GM18505 (cell line): ENCODE data around the gene GPC6.

Experiments used
- ATAC-seq: cut with Tn5 transposase; IDR thresholded peaks from one replicate; pipeline ENCODE4 v1.9.1; 2021; ENCODE audit not compliant: unreplicated experiment
- POLR2A ChIP-seq: IDR thresholded peaks from 4 replicates; pipeline ENCODE4 v1.6.1; 2011; ENCODE audit warnings: borderline replicate concordance; ENCODE audit not compliant: insufficient read depth, insufficient read length; ENCODE audit errors: extremely low read depth

The GPC6 gene

DNA sequence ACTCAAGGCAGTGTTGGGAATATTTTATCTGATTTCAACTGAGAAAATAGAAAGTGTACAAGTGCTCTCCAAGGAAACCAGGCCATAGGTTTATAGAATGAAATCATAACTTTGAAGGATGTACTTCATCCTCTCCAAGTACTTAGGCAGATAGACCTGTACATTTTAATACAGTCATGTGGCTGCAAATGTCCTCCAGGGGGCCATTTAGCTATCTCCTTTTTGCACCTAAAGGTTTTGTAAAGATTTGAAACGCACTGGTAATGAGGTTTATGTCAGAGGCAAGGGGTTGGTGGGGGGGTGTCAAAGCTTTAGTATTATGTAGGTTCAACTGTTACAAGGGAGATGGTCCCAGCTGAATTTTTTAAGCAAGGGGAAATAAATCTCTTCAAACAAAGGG is 888.4 kb downstream of the GPC6 start:
- TF ChIP-seq POLR2A = no peak
- ATAC-seq = no peak

DNA sequence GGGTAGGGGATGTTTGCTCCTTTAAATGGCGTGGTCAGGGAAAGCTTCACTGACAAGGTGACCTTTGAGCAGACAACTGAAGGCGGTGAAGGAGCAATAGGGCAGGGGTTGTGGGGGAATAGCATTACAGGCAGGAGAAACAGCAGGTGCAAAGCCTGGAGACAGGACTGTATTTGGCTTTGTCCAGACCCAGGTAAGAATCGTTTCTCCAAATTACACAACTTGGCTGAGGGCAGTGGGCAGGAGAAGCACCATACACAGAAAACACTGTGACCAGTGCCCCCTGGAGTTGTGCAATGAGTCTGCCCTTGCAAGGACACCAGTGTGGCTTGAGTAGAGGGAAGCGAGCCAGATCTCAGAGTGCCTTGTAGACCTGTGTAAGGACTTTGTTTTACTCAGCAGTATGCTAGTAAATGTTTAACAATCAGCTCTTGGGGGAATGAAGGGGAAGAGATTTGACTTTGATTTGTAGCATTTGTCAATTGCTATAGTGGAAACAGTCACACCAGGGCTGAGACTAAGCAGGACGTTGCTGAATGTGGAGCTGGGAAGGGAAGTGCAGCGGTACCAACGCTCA is 892.8 kb downstream of the GPC6 start:
- ATAC-seq = no peak
- no peak for TF ChIP-seq POLR2A

DNA sequence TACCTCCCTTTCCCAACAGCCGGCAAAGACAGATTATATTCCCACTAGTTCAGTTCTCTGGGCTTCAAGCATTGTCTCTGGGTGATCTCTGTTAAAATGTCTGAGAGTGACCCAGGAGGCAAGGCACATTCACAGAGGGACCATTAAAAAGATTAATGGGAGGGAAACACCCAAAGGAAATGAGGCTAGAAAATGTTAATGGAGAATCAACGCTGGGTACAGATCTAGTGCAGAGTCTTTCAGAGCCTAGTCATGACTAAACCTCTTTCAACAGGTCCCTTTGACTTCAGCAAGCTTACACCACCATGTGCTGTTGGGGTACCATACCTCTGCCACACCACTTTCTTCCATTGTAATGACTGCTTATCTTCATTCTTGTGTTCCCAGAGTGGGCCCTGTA is 894.3 kb downstream of the GPC6 start:
- no peak for TF ChIP-seq POLR2A
- ATAC-seq = no peak

DNA sequence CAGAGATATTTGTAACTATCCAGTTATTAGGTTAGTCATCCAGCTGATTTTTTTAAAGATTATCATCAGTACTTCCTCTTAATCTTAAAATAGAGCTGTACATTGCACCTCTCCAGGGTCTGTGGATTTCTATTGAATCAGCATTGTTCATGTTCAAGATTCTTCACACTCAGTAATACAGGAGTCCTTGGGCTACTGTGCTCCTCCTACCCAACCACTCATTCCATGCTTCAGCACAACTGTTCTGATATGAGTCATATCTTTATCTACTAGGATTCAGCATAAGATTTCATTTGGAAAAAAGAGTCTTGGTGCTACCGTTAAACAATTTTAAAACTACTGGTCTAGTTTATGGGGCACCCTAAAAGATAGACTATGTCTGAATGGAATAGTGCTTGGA is 895.1 kb downstream of the GPC6 start:
- TF ChIP-seq POLR2A = no peak
- ATAC-seq = no peak

DNA sequence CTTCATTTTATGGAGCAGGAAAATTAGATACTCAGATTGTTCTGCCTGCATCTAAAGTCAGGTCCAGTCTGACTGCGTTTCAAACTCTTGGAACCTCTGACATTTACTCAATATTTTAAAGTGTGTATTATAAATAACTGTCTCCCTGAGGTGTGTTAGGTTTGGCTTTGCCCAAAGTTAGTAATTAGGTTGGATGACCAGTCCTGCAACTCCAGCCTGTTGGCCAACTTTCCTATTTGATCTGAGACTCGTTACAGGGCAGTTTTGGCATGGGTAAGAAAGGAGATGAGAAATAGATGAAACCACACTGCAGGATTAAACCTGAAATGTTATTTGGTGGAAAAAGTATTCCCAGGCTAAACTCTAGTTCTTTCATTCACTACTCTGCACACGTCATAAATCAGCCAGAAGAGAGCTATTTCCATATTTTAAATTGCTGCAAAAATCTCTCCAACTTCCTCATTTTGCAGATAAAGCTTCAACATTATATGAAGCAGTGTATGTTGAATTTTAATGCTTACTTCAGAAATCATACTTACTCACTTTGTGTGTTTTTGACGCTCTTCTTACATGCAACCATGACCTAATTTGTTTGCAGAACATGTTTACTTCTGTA is 895.8 kb downstream of the GPC6 start:
- TF ChIP-seq POLR2A = no peak
- ATAC-seq = no peak

DNA sequence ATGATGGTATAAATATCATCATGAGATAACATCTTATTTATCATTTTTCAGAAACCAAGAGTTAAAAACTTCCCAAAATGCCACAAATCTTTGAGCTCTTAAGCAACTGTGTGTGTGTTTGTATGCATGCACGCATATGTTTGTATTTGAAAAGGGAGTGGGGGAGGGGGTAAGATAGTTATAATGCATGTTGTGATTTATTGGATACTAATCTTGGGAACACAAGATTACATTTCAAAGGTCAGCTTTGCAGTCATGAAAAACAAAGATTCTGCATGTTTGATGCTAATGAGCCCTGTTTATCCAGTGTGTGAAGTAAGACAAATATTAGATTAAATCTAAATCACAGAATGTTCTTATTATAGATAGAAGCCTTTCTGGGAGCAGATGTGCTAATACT is 897.0 kb downstream of the GPC6 start:
- TF ChIP-seq POLR2A = no peak
- no peak for ATAC-seq

DNA sequence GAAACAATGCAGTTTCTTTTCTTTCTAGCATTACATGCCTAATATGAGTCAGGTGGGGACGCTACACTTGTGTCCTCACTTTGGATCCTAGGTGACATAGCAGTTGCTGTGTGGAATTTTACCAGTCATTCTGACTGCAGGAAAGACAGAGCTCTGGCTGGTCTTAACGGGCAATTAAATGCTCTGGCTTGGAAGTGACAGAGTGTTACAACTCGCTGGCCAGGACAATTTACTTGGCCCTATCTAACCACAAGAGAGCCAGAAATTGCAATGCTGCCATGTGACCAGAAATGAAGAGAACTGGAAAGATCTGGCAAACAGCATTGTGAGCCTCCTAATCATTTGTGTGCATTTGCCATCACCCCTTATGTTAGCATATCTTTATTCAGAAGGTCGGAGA is 901.8 kb downstream of the GPC6 start:
- ATAC-seq = no peak
- no peak for TF ChIP-seq POLR2A

DNA sequence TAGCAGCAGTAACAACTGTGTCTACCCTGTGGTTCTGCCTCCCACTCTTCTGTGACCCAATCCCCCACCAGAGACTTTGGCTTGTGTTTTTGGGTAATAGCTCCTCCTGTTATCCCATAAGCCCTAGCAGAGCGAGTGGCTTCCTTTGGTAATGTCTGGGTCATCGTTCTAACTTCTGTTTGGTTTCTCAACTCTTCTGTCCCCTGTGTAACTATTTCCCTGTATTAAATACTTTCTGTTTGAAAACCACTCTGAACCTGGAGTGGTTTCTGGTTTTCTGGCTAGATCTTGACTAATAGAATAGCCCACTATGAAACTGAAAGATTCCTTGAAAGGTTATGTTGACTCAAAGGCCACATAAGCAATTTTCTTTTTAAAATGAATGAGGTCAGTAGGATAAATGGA is 902.9 kb downstream of the GPC6 start:
- TF ChIP-seq POLR2A = no peak
- no peak for ATAC-seq

DNA sequence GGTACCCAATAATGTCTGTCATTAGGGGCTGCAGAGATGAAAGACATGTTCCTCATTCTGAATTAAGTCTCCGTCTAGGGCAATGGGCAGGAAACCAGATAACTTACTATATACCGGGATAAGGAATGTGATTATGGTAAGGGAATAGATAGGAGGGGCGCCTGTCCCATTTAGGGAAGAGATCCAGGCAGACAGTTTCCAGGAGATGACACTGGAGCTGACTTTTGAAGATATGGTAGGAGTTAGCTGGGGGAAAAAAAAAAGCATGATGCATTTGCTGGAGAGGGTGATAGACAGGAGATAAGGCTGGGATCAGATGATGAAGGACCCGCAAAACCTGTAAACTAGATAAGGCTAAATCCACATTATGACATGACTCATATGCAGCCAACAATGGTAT is 912.2 kb downstream of the GPC6 start:
- no peak for TF ChIP-seq POLR2A
- ATAC-seq = no peak

DNA sequence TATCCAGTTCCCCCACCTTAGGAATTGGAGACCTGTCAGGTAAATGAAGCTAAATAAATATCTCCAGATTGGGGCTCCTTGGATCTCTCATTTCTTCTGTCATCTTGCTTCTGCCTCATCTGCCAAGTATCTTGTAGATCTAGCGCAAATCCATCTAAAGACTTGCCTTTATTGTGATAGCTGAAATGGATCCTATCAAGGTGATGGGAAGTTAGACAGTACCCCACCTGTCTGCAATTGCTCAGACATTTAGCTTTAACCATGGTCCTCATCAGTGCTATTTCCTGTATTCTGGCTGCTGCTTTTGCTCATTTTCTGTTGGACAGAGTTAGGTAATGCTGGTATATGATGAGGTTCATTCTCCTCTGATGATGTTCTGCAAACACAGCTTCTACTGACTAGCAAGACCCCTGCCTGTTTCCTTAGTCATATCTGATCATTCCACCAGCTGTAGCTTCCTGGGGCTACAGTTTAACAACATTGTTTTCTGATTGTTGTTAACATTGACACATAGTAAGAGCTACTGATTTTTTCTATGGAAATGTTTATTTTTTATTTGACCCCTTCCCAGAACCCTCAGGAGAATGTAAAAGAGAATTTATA is 912.9 kb downstream of the GPC6 start:
- TF ChIP-seq POLR2A = no peak
- ATAC-seq = no peak

DNA sequence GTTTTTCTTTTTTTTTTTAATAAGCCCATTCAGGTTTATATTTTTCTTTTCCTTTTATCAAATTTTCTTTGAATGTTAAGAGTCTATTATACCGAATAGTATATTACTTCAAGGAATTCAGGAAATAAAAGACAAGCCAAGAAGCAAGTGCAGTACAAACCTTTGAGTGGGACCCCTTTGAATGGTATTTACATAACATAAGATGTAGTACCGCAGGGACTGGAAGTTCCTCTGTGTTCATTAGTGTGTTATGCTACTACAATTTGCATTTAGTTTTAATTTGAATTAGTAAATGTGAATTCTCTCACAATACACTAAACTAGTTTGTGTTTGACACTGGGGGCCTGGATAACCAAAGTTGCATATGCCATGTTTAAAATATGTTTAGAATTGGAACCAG is 913.4 kb downstream of the GPC6 start:
- TF ChIP-seq POLR2A = no peak
- no peak for ATAC-seq

DNA sequence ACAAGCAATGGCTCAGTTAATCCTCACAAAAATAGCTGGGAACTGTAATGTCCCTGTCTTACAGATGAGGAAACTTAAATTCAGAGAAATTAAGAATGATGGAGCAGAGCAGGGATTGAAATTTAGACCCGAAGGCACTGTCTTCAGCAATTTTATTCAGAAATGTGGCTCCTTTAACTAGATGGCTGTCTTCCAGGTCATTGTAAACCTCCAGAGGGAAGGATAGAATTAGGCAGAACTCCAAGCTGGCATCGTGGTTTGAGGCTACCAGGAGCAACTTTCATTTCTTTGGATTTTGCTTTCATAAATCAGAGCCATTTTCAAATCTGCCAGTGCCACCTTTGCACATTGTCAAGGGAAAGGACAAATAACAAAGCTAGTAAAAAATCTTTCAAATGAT is 913.9 kb downstream of the GPC6 start:
- no peak for ATAC-seq

DNA sequence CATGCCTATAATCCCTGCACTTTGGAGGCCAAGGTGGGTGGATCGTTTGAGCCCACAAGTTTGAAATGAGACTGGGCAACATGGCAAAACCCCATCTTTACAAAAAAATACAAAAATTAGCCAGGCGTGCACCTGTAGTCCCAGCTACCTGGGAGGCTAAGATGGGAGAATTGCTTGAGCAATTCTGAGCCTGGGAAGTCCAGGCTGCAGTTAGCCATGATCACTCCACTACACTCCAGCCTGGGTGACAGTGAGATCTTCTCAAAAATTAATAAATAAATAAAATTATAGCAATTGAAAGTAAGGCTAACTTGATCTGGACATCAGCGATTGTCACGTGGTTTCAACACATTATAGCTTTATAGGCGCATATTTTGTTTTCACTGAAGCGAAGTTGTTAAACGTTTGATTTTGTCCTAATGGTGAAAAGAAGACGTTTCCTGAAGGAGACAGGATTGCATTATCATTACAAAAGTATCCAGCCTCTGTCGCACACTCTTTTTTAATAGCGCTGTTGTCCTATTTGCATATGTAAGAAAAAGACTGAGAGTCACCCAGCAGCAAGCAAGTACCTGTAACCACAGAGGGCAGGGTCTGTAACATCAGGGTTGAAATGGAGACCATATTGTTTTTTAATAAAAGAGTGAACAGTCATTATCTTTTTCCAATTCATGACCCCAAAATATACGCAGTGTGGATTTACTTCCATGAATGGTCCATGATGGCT is 917.2 kb downstream of the GPC6 start:
- TF ChIP-seq POLR2A = no peak
- no peak for ATAC-seq

More for the DNA sequence above, 913.9 kb downstream of the GPC6 start:
- no peak for TF ChIP-seq POLR2A

DNA sequence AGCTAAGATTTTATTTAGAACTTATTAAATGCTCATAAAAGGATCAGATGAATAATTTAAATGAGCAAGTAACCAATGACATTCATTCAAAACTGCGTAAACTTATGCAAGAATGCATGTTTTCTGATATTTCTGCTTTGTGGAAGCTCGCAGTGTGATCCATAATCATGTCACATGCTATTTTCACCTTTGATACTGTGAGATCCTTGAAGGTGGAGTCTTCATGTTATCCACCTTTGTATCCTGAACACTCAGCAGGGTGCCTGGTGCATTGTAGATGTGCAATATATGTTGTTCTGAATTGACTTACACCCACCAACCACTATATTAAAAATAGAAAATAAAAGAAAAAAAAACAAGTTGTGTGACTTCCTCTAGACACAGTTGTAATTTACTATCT is 919.4 kb downstream of the GPC6 start:
- TF ChIP-seq POLR2A = no peak
- ATAC-seq = no peak
